ENCODE results near the gene RAB12. TPM values are rescaled to one million over a fixed set of nuclear protein-coding genes. Genes with fewer than 3 reads are reported as not detected.

RAB12 gene
- total and polyA plus RNA-seq, 2 of the 8 experiments (the other 6 are each of a cell fraction or from before 2014, with no cell fraction given) = 19.7 to 45.9 TPM

DNA sequence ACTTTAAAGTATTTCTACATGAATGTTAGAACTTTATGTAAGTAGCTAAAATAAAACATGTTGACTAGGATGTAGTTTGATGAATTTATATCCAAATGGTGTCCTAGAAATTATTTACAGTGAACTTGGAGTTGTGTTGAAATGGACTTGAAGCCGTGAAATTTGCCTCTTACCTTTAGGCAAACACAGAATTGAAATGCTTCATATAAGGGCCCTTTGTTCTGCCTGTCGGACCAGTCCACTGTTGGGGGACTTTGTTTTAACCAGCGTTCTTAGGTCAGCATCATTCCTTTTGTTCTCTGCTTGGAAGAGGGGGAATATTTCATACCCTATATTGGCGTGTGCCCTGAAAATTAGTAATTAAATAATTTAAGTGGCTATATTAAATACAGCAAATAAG is 18.3 kb downstream of the RAB12 start:
- H3K27me3 ChIP-seq (replicated peaks in 1 of 4; ENCODE audit: control insufficient read depth in 3 of 4, extremely low read depth in 1 of 4, insufficient read depth in 3 of 4, low read length in 3 of 4) = no peaks in the 10 kb centered on the region
- no peak overlapping the region for H2AK5ac ChIP-seq (ENCODE audit: low read depth, low read length)
- no peak overlapping the region for H4K91ac ChIP-seq (replicated peaks; ENCODE audit: insufficient read length, low read length)
- no peak overlapping the region for H4K5ac ChIP-seq (ENCODE audit: insufficient read length, low read depth, low read length)
- H2BK120ac ChIP-seq (replicated peaks; ENCODE audit: low read depth, low read length) = no peak overlapping the region
- H2AFZ ChIP-seq (ENCODE audit: low read length) = no peak overlapping the region
- no peak overlapping the region for H2BK12ac ChIP-seq (ENCODE audit: low read depth, low read length)
- H4K8ac ChIP-seq (ENCODE audit: extremely low read depth, insufficient read depth, low read length) = no peak overlapping the region
- H3K4me1 ChIP-seq (replicated peaks in 1 of 4; ENCODE audit: control insufficient read depth in 3 of 4, insufficient read depth in 4 of 4, low read length in 3 of 4) = peaks cover 15 to 47% (median 33%) of the 10 kb centered on the region in 4 experiments
- H3K23ac ChIP-seq (ENCODE audit: insufficient read length) = no peak overlapping the region
- H2BK15ac ChIP-seq (ENCODE audit: low read length) = no peak overlapping the region
- no peak overlapping the region for H3K4me3 ChIP-seq (ENCODE audit: extremely low read depth in 1 of 4, insufficient read depth in 2 of 4, low read depth in 3 of 4, low read length in 4 of 4)
- ChIA-PET CTCF (ENCODE audit: partially characterized antibody) (interaction anchor here (1.0 to 1.8 kb wide), 2 partner anchors 16 to 360 kb away, joined by 3 to 4 read pairs; no protein-coding TSS in a partner anchor), POLR2A (ENCODE audit: partially characterized antibody) (interaction anchor here (1.1 kb wide), 1 partner anchor 12 kb away, joined by 4 read pairs; no protein-coding TSS in a partner anchor)
- H4K20me1 ChIP-seq (replicated peaks in 1 of 2; ENCODE audit: control insufficient read depth in 1 of 2, insufficient read depth in 2 of 2, low read length in 2 of 2) = peaks cover 0 to 4% of the 10 kb centered on the region in 2 experiments
- peaks cover 8% of the 10 kb centered on the region; the same call in 1 of the 2 replicates for H3K79me1 ChIP-seq (ENCODE audit: low read depth, low read length)
- no peak overlapping the region for H3K56ac ChIP-seq (replicated peaks; ENCODE audit: insufficient read length, low read depth, low read length)
- peaks cover 10 to 94% of the 10 kb centered on the region in 2 experiments for H3K79me2 ChIP-seq (ENCODE audit: control insufficient read depth in 1 of 2, insufficient read depth in 2 of 2, low read length in 2 of 2)
- FAIRE-seq (no peak), DNase-seq (ENCODE audit: low read depth in 1 of 2, low spot score in 2 of 2) (no peak)
- H3K27ac ChIP-seq (ENCODE audit: low read depth, low read length) = no peak overlapping the region
- H3K36me3 ChIP-seq (ENCODE audit: control insufficient read depth in 2 of 4, insufficient read depth in 4 of 4, low read length in 3 of 4) = peaks cover 2 to 47% (median 11%) of the 10 kb centered on the region in 4 experiments; a peak in 6 of 8 replicates
- no peak overlapping the region for H2BK5ac ChIP-seq (ENCODE audit: low read depth, low read length)
- H3K9ac ChIP-seq (replicated peaks in 1 of 4; ENCODE audit: extremely low read depth in 1 of 4, low read depth in 3 of 4, low read length in 3 of 4) = no peak overlapping the region
- H3K9me3 ChIP-seq (ENCODE audit: insufficient read depth in 2 of 2, low read depth in 1 of 2, low read length in 1 of 2) = no peaks in the 10 kb centered on the region
- TF ChIP-seq RBBP5 (IDR thresholded peaks at IDR 0.05; ENCODE audit: borderline replicate concordance, low read depth, low read length) (no peak), YY1 (IDR thresholded peaks at IDR 0.05; ENCODE audit: low read depth, low read length) (no peak), RAD21 (IDR thresholded peaks at IDR 0.05 in 1 of 2, conservative IDR thresholded peaks at IDR 0.05 in 1 of 2; ENCODE audit: low read depth in 2 of 2, low read length in 2 of 2) (no peak), FOSL1 (IDR thresholded peaks at IDR 0.05; ENCODE audit: insufficient read depth, low read depth, low read length) (no peak), CBX8 (IDR thresholded peaks at IDR 0.05; ENCODE audit: borderline replicate concordance, low read depth, low read length) (no peak), KDM5A (IDR thresholded peaks at IDR 0.05; ENCODE audit: low read length) (no peak), JUND (IDR thresholded peaks at IDR 0.05; ENCODE audit: low read length) (no peak), BACH1 (IDR thresholded peaks at IDR 0.05; ENCODE audit: low read length) (no peak)
- H3K4ac ChIP-seq (replicated peaks; ENCODE audit: insufficient read length, low read depth, low read length) = no peak overlapping the region
- H2BK20ac ChIP-seq (ENCODE audit: low read length) = no peak overlapping the region
- no peak overlapping the region for H3K14ac ChIP-seq (ENCODE audit: insufficient read length)
- no peaks in the 10 kb centered on the region for H3K23me2 ChIP-seq (ENCODE audit: low read depth, low read length)
- H3K18ac ChIP-seq (ENCODE audit: extremely low read depth, low read length) = no peak overlapping the region
- WGBS, 2 experiments (ENCODE audit: extremely low coverage in 1 of 2, insufficient coverage in 1 of 2, insufficient read length in 1 of 2, insufficient replicate concordance in 2 of 2, low coverage in 1 of 2, low lambda C conversion rate in 2 of 2, missing lambda C conversion rate in 1 of 2) = 81% methylated on average over 4 of the region's 4 CpGs; no CpG with 5 or more reads in 1 of the 2 experiments
- no peak overlapping the region for H3K4me2 ChIP-seq (ENCODE audit: insufficient read depth in 1 of 2, low read depth in 2 of 2, low read length in 2 of 2)
